GM12891 (cell line): ENCODE measurements around the gene RNF41.

ENCODE experiments used
- PAX5 ChIP-seq: IDR thresholded peaks from 2 replicates; pipeline ENCODE4 v1.6.1; 2011; ENCODE audit warnings: low read length, moderate library complexity, mild to moderate bottlenecking; ENCODE audit not compliant: insufficient read depth, severe bottlenecking
- POLR2A ChIP-seq: IDR thresholded peaks from 2 replicates; pipeline ENCODE4 v1.6.1; 2011; ENCODE audit warnings: low read depth, low read length, control low read depth
- POLR2AphosphoS5 ChIP-seq: IDR thresholded peaks from 2 replicates; pipeline ENCODE4 v1.6.1; 2011; ENCODE audit warnings: low read depth, low read length, control low read depth

DNA sequence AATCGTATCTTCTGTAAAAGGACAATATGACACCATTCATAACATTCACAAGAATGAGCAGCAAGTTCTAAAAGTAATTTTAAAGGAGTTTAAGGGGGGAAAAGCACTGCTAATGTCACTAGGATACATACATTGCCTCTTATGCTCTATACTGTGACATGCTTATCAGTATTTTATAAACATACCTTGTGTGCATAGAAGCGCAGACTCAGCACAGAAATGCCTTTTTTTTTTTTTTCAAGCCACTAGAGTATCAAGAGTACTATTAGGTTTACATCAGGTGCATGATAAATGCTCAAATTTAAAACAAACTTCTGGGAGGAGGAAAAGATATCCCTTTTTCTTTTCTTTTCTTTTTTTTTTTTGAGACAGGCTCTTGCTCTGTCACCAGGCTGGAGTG lies 18.9 kb downstream of the RNF41 start:
- TF ChIP-seq POLR2A (no peak), POLR2AphosphoS5 (no peak), PAX5 (no peak)
